HepG2 (cell line): ENCODE results near the gene PHLDB1. TPM values are rescaled to one million over a fixed set of nuclear protein-coding genes. Genes with fewer than 3 reads are reported as not detected.
A peak's percentile ranks its signal among the peaks of the same experiment; 100 is the strongest.

Experiments
- ARID3A ChIP-seq: IDR thresholded peaks from 2 replicates; pipeline ENCODE4 v1.6.1; 2012; ENCODE audit warnings: low read depth, low read length, improper control_type of control experiment
- CBFB ChIP-seq: sonication (generic); formaldehyde crosslinking; IDR thresholded peaks from 2 replicates; pipeline ENCODE4 v1.4.0; 2020; ENCODE audit warnings: missing genetic modification reagents
- ELF4 ChIP-seq: sonication (generic); formaldehyde crosslinking; IDR thresholded peaks from 2 replicates; pipeline ENCODE4 v1.5.0; 2020; ENCODE audit warnings: missing genetic modification reagents, mild to moderate bottlenecking, moderate library complexity, borderline replicate concordance
- GFI1 ChIP-seq: sonication (generic); formaldehyde crosslinking; IDR thresholded peaks from 2 replicates; pipeline ENCODE4 v1.5.0; 2020; ENCODE audit warnings: missing genetic modification reagents, mild to moderate bottlenecking, borderline replicate concordance
- HINFP ChIP-seq: sonication (generic); formaldehyde crosslinking; IDR thresholded peaks from 2 replicates; pipeline ENCODE4 v1.4.0; 2020; ENCODE audit warnings: low read depth, mild to moderate bottlenecking, missing genetic modification reagents
- MNT ChIP-seq: fragments of 450-650 bp; IDR thresholded peaks from 2 replicates; pipeline ENCODE4 v1.6.1; 2016
- SOX5 ChIP-seq: IDR thresholded peaks from 2 replicates; pipeline ENCODE4 v1.6.1; 2016; ENCODE audit warnings: borderline replicate concordance
- STAT5B ChIP-seq: sonication (generic); formaldehyde crosslinking; IDR thresholded peaks from 2 replicates; pipeline ENCODE4 v1.4.0; 2020; ENCODE audit warnings: missing genetic modification reagents
- TARDBP ChIP-seq: sonication (generic); formaldehyde crosslinking; IDR thresholded peaks from 2 replicates; pipeline ENCODE4 v1.8.0; 2022; ENCODE audit warnings: mild to moderate bottlenecking, missing genetic modification reagents
- TBX2 ChIP-seq: sonication (generic); formaldehyde crosslinking; IDR thresholded peaks from 2 replicates; pipeline ENCODE4 v1.5.0; 2020; ENCODE audit warnings: missing genetic modification reagents, mild to moderate bottlenecking, borderline replicate concordance
- TEAD3 ChIP-seq: optimal IDR thresholded peaks from 2 replicates; pipeline ENCODE3; 2016; ENCODE audit warnings: borderline replicate concordance
- ZNF264 ChIP-seq: sonication (generic); formaldehyde crosslinking; IDR thresholded peaks from 2 replicates; pipeline ENCODE4 v1.4.0; 2020; ENCODE audit warnings: missing genetic modification reagents
- ZNF382 ChIP-seq: sonication (generic); formaldehyde crosslinking; IDR thresholded peaks from 2 replicates; pipeline ENCODE4 v1.5.0; 2020; ENCODE audit warnings: missing genetic modification reagents, mild to moderate bottlenecking, borderline replicate concordance
- ZNF749 ChIP-seq: sonication (generic); formaldehyde crosslinking; IDR thresholded peaks from 2 replicates; pipeline ENCODE4 v1.8.0; 2022; ENCODE audit warnings: mild to moderate bottlenecking, missing genetic modification reagents, moderate library complexity, borderline replicate concordance
- ZSCAN25 ChIP-seq: sonication (generic); formaldehyde crosslinking; IDR thresholded peaks from 2 replicates; pipeline ENCODE4 v1.8.0; 2022; ENCODE audit warnings: mild to moderate bottlenecking, missing genetic modification reagents
- polyA plus RNA-seq, 8 experiments: library from polyadenylated mRNA; depleted of rRNA in 3 of 8; stranded (reverse) in 7 of 8; unstranded in 1 of 8; fragments of >200 nt; fragmentation: Illumina TruSeq in 4 of 8; extraction: Trizol in 4 of 8; gene quantifications; 2 replicates each; pipeline versions ENCODE4 v1.2.1 to v1.2.3, GENCODE V29; 2011 to 2016; ENCODE audit warnings: low read depth in 4 of 8, missing spikeins in 1 of 8, mixed read lengths in 1 of 8; ENCODE audit not compliant: insufficient read depth in 1 of 8
- total RNA-seq, 5 experiments: library from RNA; depleted of rRNA; stranded (reverse); fragments of >200 nt; fragmentation: Illumina TruSeq; extraction: Trizol; gene quantifications; 2 replicates each; pipeline ENCODE4 v1.2.3, GENCODE V29; 2016; ENCODE audit warnings: low read depth in 1 of 5
- TF ChIP-seq, protein P1 (sequence below): sonication (generic); formaldehyde crosslinking; IDR thresholded peaks from 2 replicates; pipeline ENCODE4 v1.4.0; 2020; ENCODE audit warnings: missing genetic modification reagents
- TF ChIP-seq, protein P2 (sequence below): sonication (generic); formaldehyde crosslinking; IDR thresholded peaks from 2 replicates; pipeline ENCODE4 v1.4.0; 2020; ENCODE audit warnings: missing genetic modification reagents

PHLDB1 gene
- total and polyA plus RNA-seq, 2 of the 13 experiments (the other 11 are each of a cell fraction or from before 2014, with no cell fraction given) = 13.8 to 14.2 TPM

DNA sequence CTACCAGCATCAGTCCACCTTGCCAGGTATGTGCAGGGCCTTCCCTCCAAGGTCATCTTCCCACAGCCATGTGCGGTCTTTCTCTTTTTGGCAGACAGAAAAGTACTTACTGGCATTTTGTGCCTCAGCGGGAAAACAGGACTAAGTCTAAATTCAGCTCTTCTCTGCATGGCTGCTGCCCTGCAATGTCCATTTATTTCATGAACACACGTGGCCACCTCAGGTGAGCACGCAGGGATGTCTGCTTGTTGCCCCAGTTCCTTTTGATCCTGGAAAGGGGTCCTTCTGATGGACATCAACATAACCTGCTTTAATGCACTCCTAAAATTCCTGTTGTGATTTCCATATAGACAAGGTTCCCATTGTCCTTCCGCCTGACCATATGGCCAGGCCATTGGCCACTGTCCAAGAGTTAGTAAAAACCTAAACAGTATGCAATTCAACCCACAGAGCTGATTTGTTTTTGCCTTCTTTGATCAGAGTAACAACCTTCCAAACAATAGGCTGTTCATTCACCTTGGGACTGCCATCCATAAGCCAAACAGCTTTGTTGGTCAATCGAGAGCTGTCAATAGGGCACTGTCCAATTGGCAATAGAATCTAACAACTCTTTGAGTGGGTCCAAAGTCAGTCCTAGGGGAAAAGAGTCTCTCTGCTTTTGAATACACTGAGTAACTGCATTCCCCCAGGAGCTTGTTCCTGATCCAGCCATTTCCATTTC lies 66.1 kb downstream of the PHLDB1 start (continued):
- peak; percentile 40; the same call in 1 of the 2 replicates for TF ChIP-seq MNT
- peak; percentile 48; the same call in 1 of the 2 replicates for TF ChIP-seq ZNF749 (CRISPR knock-in tag)
- TF ChIP-seq TEAD3 (CRISPR knock-in tag) = peak; percentile 61
- TF ChIP-seq ZSCAN25 = peak; percentile 47; the same call in 1 of the 2 replicates
- 0 out of 2 replicates have a peak, but pooled peaks have one; percentile 32 for TF ChIP-seq HINFP (CRISPR knock-in tag)
- TF ChIP-seq SOX5 (CRISPR knock-in tag) = peak; percentile 100
- TF ChIP-seq, protein P1, sequence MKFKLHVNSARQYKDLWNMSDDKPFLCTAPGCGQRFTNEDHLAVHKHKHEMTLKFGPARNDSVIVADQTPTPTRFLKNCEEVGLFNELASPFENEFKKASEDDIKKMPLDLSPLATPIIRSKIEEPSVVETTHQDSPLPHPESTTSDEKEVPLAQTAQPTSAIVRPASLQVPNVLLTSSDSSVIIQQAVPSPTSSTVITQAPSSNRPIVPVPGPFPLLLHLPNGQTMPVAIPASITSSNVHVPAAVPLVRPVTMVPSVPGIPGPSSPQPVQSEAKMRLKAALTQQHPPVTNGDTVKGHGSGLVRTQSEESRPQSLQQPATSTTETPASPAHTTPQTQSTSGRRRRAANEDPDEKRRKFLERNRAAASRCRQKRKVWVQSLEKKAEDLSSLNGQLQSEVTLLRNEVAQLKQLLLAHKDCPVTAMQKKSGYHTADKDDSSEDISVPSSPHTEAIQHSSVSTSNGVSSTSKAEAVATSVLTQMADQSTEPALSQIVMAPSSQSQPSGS (CRISPR knock-in tag) = no peak
- TF ChIP-seq ZNF382 (CRISPR knock-in tag) = no peak
- peak; percentile 80 for TF ChIP-seq ARID3A
- TF ChIP-seq TARDBP (CRISPR knock-in tag) = peak; percentile 77
- peak; percentile 57; the same call in 1 of the 2 replicates for TF ChIP-seq CBFB (CRISPR knock-in tag)
- TF ChIP-seq ELF4 (CRISPR knock-in tag) = 0 out of 2 replicates have a peak, but pooled peaks have one; percentile 52
- peak; percentile 99 for TF ChIP-seq TBX2
- 0 out of 2 replicates have a peak, but pooled peaks have one; percentile 29 for TF ChIP-seq ZNF264 (CRISPR knock-in tag)
- peak; percentile 90 for TF ChIP-seq GFI1 (CRISPR knock-in tag)
- TF ChIP-seq, protein P2, sequence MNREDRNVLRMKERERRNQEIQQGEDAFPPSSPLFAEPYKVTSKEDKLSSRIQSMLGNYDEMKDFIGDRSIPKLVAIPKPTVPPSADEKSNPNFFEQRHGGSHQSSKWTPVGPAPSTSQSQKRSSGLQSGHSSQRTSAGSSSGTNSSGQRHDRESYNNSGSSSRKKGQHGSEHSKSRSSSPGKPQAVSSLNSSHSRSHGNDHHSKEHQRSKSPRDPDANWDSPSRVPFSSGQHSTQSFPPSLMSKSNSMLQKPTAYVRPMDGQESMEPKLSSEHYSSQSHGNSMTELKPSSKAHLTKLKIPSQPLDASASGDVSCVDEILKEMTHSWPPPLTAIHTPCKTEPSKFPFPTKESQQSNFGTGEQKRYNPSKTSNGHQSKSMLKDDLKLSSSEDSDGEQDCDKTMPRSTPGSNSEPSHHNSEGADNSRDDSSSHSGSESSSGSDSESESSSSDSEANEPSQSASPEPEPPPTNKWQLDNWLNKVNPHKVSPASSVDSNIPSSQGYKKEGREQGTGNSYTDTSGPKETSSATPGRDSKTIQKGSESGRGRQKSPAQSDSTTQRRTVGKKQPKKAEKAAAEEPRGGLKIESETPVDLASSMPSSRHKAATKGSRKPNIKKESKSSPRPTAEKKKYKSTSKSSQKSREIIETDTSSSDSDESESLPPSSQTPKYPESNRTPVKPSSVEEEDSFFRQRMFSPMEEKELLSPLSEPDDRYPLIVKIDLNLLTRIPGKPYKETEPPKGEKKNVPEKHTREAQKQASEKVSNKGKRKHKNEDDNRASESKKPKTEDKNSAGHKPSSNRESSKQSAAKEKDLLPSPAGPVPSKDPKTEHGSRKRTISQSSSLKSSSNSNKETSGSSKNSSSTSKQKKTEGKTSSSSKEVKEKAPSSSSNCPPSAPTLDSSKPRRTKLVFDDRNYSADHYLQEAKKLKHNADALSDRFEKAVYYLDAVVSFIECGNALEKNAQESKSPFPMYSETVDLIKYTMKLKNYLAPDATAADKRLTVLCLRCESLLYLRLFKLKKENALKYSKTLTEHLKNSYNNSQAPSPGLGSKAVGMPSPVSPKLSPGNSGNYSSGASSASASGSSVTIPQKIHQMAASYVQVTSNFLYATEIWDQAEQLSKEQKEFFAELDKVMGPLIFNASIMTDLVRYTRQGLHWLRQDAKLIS = no peak
- no peak for TF ChIP-seq STAT5B (CRISPR knock-in tag)
